GM23338 (cell line): ENCODE measurements around the gene EPB41L4A. TPM values are rescaled to one million over a fixed set of nuclear protein-coding genes. Genes with fewer than 3 reads are reported as not detected.

ENCODE experiments used
- ATAC-seq: fragments of 200-7000 bp; cut with Tn5 transposase; 3 replicates; pipeline ENCODE4 v1.9.1; 2020
- DNase-seq: peaks from one replicate; pipeline ENCODE4 v3.0.0-alpha.2; 2015; ENCODE audit warnings: low spot score
- H2AFZ ChIP-seq: fragments of 200-600 bp; sonication (generic); 2 replicates; pipeline ENCODE4 v1.8.0; 2016; ENCODE audit warnings: antibody characterized with exemption, mild to moderate bottlenecking, moderate library complexity
- H3F3A ChIP-seq: fragments of 200-600 bp; sonication (generic); replicated peaks from 2 replicates; pipeline ENCODE4 v1.8.0; 2017; ENCODE audit warnings: antibody characterized with exemption, mixed run types, low read depth
- H3K27ac ChIP-seq: fragments of 200-600 bp; sonication (generic); 2 replicates; pipeline ENCODE4 v1.6.1; 2016; ENCODE audit warnings: low read depth
- H3K27me3 ChIP-seq: fragments of 200-600 bp; sonication (generic); 2 replicates; pipeline ENCODE4 v1.8.0; 2016; ENCODE audit warnings: mild to moderate bottlenecking, mixed run types, moderate library complexity; ENCODE audit not compliant: insufficient read depth
- H3K36me3 ChIP-seq: fragments of 200-600 bp; sonication (generic); 2 replicates; pipeline ENCODE4 v1.8.0; 2016; ENCODE audit warnings: mild to moderate bottlenecking; ENCODE audit not compliant: insufficient read depth
- H3K4me1 ChIP-seq: fragments of 200-600 bp; sonication (generic); 2 replicates; pipeline ENCODE4 v1.8.0; 2016; ENCODE audit warnings: mild to moderate bottlenecking, moderate library complexity; ENCODE audit not compliant: insufficient read depth
- H3K4me2 ChIP-seq: fragments of 200-600 bp; sonication (generic); 2 replicates; pipeline ENCODE4 v1.7.1; 2017; ENCODE audit warnings: mixed run types
- H3K4me3 ChIP-seq: fragments of 200-600 bp; sonication (generic); 2 replicates; pipeline ENCODE4 v1.6.1; 2016; ENCODE audit warnings: mixed run types
- H3K79me2 ChIP-seq: fragments of 200-600 bp; sonication (generic); replicated peaks from 2 replicates; pipeline ENCODE4 v1.8.0; 2017; ENCODE audit warnings: mild to moderate bottlenecking; ENCODE audit not compliant: insufficient read depth
- H3K9me2 ChIP-seq: fragments of 200-600 bp; sonication (generic); 2 replicates; pipeline ENCODE4 v1.8.0; 2017; ENCODE audit not compliant: insufficient read depth
- H4K20me1 ChIP-seq: fragments of 200-600 bp; sonication (generic); replicated peaks from 2 replicates; pipeline ENCODE4 v1.8.0; 2017; ENCODE audit warnings: mild to moderate bottlenecking; ENCODE audit not compliant: insufficient read depth
- H3K27ac Mint-ChIP-seq: 2 replicates; pipeline ENCODE4 v1.8.0; 2020; ENCODE audit warnings: inconsistent platforms, mild to moderate bottlenecking, moderate library complexity, mixed read lengths
- H3K27me3 Mint-ChIP-seq: 3 replicates; pipeline ENCODE4 v1.8.0; 2022; ENCODE audit warnings: low read depth, mild to moderate bottlenecking, moderate library complexity, mixed read lengths, inconsistent platforms; ENCODE audit not compliant: insufficient read depth, poor library complexity
- H3K36me3 Mint-ChIP-seq: 3 replicates; pipeline ENCODE4 v1.8.0; 2021; ENCODE audit warnings: low read depth, mild to moderate bottlenecking, inconsistent platforms, moderate library complexity, mixed read lengths
- H3K4me1 Mint-ChIP-seq: 3 replicates; pipeline ENCODE4 v1.8.0; 2020; ENCODE audit warnings: mild to moderate bottlenecking, inconsistent platforms, mixed read lengths
- H3K4me3 Mint-ChIP-seq: 3 replicates; pipeline ENCODE4 v1.8.0; 2021; ENCODE audit warnings: moderate library complexity, mild to moderate bottlenecking, inconsistent platforms, mixed read lengths
- H3K9me3 Mint-ChIP-seq: 3 replicates; pipeline ENCODE4 v1.8.0; 2020; ENCODE audit warnings: moderate library complexity, mild to moderate bottlenecking, inconsistent platforms, mixed read lengths
- CREB1 ChIP-seq: fragments of 250-450 bp; sonication (Bioruptor Pico); IDR thresholded peaks from 2 replicates; pipeline ENCODE4 v1.5.0; 2020; ENCODE audit warnings: low read depth, mild to moderate bottlenecking, moderate library complexity
- CTCF ChIP-seq, 2 experiments: fragments of 200-600 bp in 1 of 2; sonication (generic) in 1 of 2; conservative IDR thresholded peaks; 2 replicates each; pipeline versions ENCODE4 v1.5.1 to v1.6.1; 2016 to 2017; ENCODE audit warnings: antibody characterized with exemption in 2 of 2, low read depth in 2 of 2, mild to moderate bottlenecking in 2 of 2, moderate library complexity in 1 of 2
- ETS1 ChIP-seq: IDR thresholded peaks from 2 replicates; pipeline ENCODE4 v1.6.1; 2016; ENCODE audit warnings: antibody characterized with exemption
- JUNB ChIP-seq: IDR thresholded peaks from one replicate; pipeline ENCODE4 v1.6.1; 2016; ENCODE audit warnings: antibody characterized with exemption; ENCODE audit not compliant: unreplicated experiment
- NANOG ChIP-seq: IDR thresholded peaks from 2 replicates; pipeline ENCODE4 v1.6.1; 2016; ENCODE audit warnings: antibody characterized with exemption, borderline replicate concordance
- POLR2AphosphoS5 ChIP-seq: IDR thresholded peaks from 2 replicates; pipeline ENCODE4 v1.6.1; 2016; ENCODE audit warnings: antibody characterized with exemption, low read depth
- REST ChIP-seq: IDR thresholded peaks from one replicate; pipeline ENCODE4 v1.6.1; 2018; ENCODE audit warnings: antibody characterized with exemption; ENCODE audit not compliant: unreplicated experiment
- STAT1 ChIP-seq: IDR thresholded peaks from one replicate; pipeline ENCODE4 v1.6.1; 2016; ENCODE audit warnings: antibody characterized with exemption; ENCODE audit not compliant: unreplicated experiment
- ZNF114 ChIP-seq: fragments of 250-450 bp; sonication (Bioruptor Pico); IDR thresholded peaks from 2 replicates; pipeline ENCODE4 v1.5.0; 2020; ENCODE audit warnings: mild to moderate bottlenecking, moderate library complexity
- ZNF462 ChIP-seq: fragments of 250-450 bp; sonication (Bioruptor Pico); IDR thresholded peaks from 2 replicates; pipeline ENCODE4 v1.5.0; 2020; ENCODE audit warnings: mild to moderate bottlenecking, moderate library complexity
- polyA plus RNA-seq: library from polyadenylated mRNA; unstranded; fragments of >200 nt; fragmentation: Nextera tagmentation; extraction: Ambion mirVana; gene quantifications from 2 replicates; pipeline ENCODE4 v1.2.1, GENCODE V29; 2016
- total RNA-seq: library from RNA; depleted of rRNA; stranded (reverse); fragments of >200 nt; shearing (Covaris generic); gene quantifications from 2 replicates; pipeline ENCODE4 v1.2.3, GENCODE V29; 2014

Gene EPB41L4A
- total and polyA plus RNA-seq, 2 experiments from 2014 or later, result 5.7 to 6.0 TPM

GRCh38 chr5:112385969-112386368 lies 33.1 kb downstream of the EPB41L4A start:
- ATAC-seq (no peak), DNase-seq (no peak)
- H3K27ac ChIP-seq, result no peak overlapping the region
- no peaks in the 10 kb centered on the region for H3K4me1 ChIP-seq
- H3K4me2 ChIP-seq, result no peak overlapping the region
- H3K4me3 Mint-ChIP-seq, result no peak overlapping the region
- no peaks in the 10 kb centered on the region for H3K36me3 ChIP-seq
- H2AFZ ChIP-seq, result no peak overlapping the region
- no peak for TF ChIP-seq CREB1 (CRISPR knock-in tag)
- no peak for TF ChIP-seq JUNB
- no peak for TF ChIP-seq STAT1
- no peak for TF ChIP-seq CTCF (conservative IDR thresholded peaks at IDR 0.05; ENCODE audit: low read depth in 2 of 2)
- no peaks in the 10 kb centered on the region for H3K27me3 ChIP-seq
- no peaks in the 10 kb centered on the region for H3K27me3 Mint-ChIP-seq
- no peaks in the 10 kb centered on the region for H3K9me2 ChIP-seq
- H4K20me1 ChIP-seq, result no peaks in the 10 kb centered on the region
- no peaks in the 10 kb centered on the region for H3F3A ChIP-seq
- no peaks in the 10 kb centered on the region for H3K9me3 Mint-ChIP-seq
- H3K79me2 ChIP-seq, result no peaks in the 10 kb centered on the region
- no peak overlapping the region for H3K4me3 ChIP-seq
- H3K4me1 Mint-ChIP-seq, result peaks cover 19% of the 10 kb centered on the region; the same call in 2 of the 3 replicates
- H3K27ac Mint-ChIP-seq, result no peak overlapping the region
- no peaks in the 10 kb centered on the region for H3K36me3 Mint-ChIP-seq

GRCh38 chr5:112385566-112385965 lies 33.5 kb downstream of the EPB41L4A start:
- Histone ChIP-seq H3F3A (no peaks in the 10 kb centered on the region), H3K4me2 (no peak overlapping the region), H3K9me2 (no peaks in the 10 kb centered on the region), H3K27ac (no peak overlapping the region), H3K4me1 (no peaks in the 10 kb centered on the region), H3K4me3 (no peak overlapping the region), H4K20me1 (no peaks in the 10 kb centered on the region), H2AFZ (no peak overlapping the region), H3K79me2 (no peaks in the 10 kb centered on the region), H3K27me3 (no peaks in the 10 kb centered on the region), H3K36me3 (no peaks in the 10 kb centered on the region)
- no peak for DNase-seq
- Mint-ChIP-seq H3K4me3 (no peak overlapping the region), H3K27ac (no peak overlapping the region), H3K9me3 (no peaks in the 10 kb centered on the region), H3K27me3 (no peaks in the 10 kb centered on the region), H3K36me3 (no peaks in the 10 kb centered on the region), H3K4me1 (peaks cover 22% of the 10 kb centered on the region; the same call in 2 of the 3 replicates)
- no peak for TF ChIP-seq REST
- TF ChIP-seq STAT1, result no peak
- no peak for TF ChIP-seq ETS1
- TF ChIP-seq ZNF462 (CRISPR knock-in tag), result no peak
- no peak for TF ChIP-seq POLR2AphosphoS5
- TF ChIP-seq NANOG, result no peak
- TF ChIP-seq ZNF114 (CRISPR knock-in tag), result no peak
- ATAC-seq, result no peak
